ENCODE measurements around the gene OSMR. TPM values are rescaled to one million over a fixed set of nuclear protein-coding genes. Genes with fewer than 3 reads are reported as not detected.

Gene OSMR
- total RNA-seq, 1 donor from 2014 or later, result not detected

DNA sequence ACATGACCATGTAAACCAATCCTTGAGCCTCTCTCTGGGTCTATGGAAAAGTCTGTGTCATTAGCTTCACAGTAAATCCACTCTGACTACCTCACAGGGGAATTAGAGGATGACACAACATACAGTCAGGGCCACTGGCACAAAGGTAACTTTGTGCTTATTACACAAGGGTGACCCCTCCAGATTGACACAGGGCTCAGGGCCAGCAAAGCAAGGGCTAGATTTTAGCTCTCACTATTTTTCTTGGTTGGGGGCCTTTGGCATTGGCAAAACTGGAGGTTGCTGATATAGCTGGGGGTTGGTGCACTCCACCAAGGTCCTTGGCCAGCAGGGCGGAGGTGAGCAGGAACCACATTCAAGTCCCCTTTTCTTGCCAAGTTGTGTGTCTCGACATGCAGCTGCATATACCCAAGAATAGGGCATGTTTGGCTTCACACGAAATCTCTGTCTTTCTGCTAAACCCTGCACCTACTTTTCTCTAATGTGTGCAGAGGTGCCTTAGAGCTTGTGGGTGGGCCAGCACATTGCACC is 15.2 kb upstream of the OSMR start:
- Mint-ChIP-seq H3K27ac (ENCODE audit: unreplicated experiment) (no peak overlapping the region), H3K9me3 (ENCODE audit: unreplicated experiment) (peaks cover 5% of the 10 kb centered on the region), H3K27me3 (ENCODE audit: unreplicated experiment) (peaks cover 1% of the 10 kb centered on the region), H3K4me1 (ENCODE audit: low read depth, unreplicated experiment) (peaks cover 2% of the 10 kb centered on the region), H3K4me3 (ENCODE audit: unreplicated experiment) (no peak overlapping the region), H3K36me3 (ENCODE audit: unreplicated experiment) (no peaks in the 10 kb centered on the region)
- DNase-seq, result no peak
- TF ChIP-seq, protein P1, sequence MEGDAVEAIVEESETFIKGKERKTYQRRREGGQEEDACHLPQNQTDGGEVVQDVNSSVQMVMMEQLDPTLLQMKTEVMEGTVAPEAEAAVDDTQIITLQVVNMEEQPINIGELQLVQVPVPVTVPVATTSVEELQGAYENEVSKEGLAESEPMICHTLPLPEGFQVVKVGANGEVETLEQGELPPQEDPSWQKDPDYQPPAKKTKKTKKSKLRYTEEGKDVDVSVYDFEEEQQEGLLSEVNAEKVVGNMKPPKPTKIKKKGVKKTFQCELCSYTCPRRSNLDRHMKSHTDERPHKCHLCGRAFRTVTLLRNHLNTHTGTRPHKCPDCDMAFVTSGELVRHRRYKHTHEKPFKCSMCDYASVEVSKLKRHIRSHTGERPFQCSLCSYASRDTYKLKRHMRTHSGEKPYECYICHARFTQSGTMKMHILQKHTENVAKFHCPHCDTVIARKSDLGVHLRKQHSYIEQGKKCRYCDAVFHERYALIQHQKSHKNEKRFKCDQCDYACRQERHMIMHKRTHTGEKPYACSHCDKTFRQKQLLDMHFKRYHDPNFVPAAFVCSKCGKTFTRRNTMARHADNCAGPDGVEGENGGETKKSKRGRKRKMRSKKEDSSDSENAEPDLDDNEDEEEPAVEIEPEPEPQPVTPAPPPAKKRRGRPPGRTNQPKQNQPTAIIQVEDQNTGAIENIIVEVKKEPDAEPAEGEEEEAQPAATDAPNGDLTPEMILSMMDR (IDR thresholded peaks at IDR 0.05; ENCODE audit: partially characterized antibody, unreplicated experiment), result no peak

DNA sequence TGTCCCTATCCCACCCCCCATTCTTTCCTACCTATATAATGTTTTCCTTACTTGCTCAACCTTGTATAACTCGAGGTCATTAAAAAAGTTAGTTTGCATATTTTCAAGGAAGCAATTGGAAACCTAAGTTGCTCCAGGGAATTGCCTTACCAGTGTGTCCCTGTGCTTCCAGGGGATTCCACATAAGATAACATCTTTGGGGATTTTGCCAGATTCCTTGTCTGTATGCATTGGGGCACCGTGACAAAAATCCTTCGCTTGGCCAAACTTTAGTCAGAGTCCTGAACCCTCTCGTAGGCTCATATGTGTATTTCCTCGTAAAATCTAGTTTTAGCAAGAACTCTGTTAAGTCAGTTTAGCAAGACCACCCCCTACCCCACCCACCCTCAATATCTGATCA is 14.7 kb upstream of the OSMR start:
- Mint-ChIP-seq H3K4me1 (ENCODE audit: low read depth, unreplicated experiment) (peaks cover 8% of the 10 kb centered on the region), H3K27ac (ENCODE audit: unreplicated experiment) (no peak overlapping the region), H3K9me3 (ENCODE audit: unreplicated experiment) (peaks cover 6% of the 10 kb centered on the region), H3K27me3 (ENCODE audit: unreplicated experiment) (peaks cover 1% of the 10 kb centered on the region), H3K36me3 (ENCODE audit: unreplicated experiment) (no peaks in the 10 kb centered on the region), H3K4me3 (ENCODE audit: unreplicated experiment) (no peak overlapping the region)
- no peak for DNase-seq
- TF ChIP-seq, protein P1 (IDR thresholded peaks at IDR 0.05; ENCODE audit: partially characterized antibody, unreplicated experiment), result no peak

DNA sequence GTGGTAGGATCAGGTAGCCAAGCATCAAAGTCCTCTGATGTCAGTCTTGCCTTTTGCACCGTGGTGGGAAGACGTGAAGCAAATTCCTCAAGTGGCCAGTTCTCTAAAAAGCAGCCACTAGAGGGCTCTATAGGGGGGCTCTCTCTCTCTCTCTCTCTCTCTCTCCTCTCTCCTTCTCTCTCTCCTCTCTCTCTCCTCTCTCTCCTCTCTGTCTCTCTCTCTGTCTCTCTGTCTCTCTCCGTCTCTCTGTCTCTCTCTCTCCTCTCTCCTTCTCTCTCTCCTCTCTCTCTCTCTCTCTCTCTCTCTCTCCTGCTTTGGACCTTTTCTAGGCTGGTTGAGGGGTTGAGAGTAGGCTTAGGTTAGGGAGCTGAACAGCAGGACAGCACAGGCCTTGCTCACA is 13.9 kb upstream of the OSMR start:
- peaks cover 9% of the 10 kb centered on the region for H3K4me1 Mint-ChIP-seq (ENCODE audit: low read depth, unreplicated experiment)
- H3K36me3 Mint-ChIP-seq (ENCODE audit: unreplicated experiment), result no peaks in the 10 kb centered on the region
- peaks cover 1% of the 10 kb centered on the region for H3K27me3 Mint-ChIP-seq (ENCODE audit: unreplicated experiment)
- TF ChIP-seq, protein P1 (IDR thresholded peaks at IDR 0.05; ENCODE audit: partially characterized antibody, unreplicated experiment), result peak; percentile 23
- peaks cover 6% of the 10 kb centered on the region for H3K9me3 Mint-ChIP-seq (ENCODE audit: unreplicated experiment)
- no peak for DNase-seq
- H3K27ac Mint-ChIP-seq (ENCODE audit: unreplicated experiment), result no peak overlapping the region
- no peak overlapping the region for H3K4me3 Mint-ChIP-seq (ENCODE audit: unreplicated experiment)

DNA sequence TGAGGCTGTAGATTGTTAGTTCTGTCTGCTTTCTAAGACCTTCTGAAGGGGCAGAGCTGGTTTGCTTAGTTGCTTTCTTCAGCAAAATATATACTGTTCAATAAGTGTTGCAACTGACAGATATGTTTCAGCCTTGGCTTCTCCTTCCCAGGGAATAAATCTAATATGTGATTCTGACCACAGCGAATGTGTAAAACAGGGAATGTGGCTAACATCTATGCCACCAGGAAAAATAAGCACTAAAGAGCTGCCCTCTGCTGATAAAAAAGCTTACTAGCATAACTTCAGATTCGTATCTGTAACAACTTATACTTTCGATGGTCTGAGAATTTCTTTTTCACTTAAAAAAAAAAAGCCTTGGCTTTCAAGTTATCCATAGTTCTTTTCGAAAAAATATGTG is 13.0 kb upstream of the OSMR start:
- Mint-ChIP-seq H3K36me3 (ENCODE audit: unreplicated experiment) (no peaks in the 10 kb centered on the region), H3K9me3 (ENCODE audit: unreplicated experiment) (peaks cover 6% of the 10 kb centered on the region), H3K4me3 (ENCODE audit: unreplicated experiment) (no peak overlapping the region), H3K27ac (ENCODE audit: unreplicated experiment) (no peak overlapping the region), H3K4me1 (ENCODE audit: low read depth, unreplicated experiment) (peaks cover 9% of the 10 kb centered on the region), H3K27me3 (ENCODE audit: unreplicated experiment) (peaks cover 1% of the 10 kb centered on the region)
- DNase-seq, result no peak
- TF ChIP-seq, protein P1 (IDR thresholded peaks at IDR 0.05; ENCODE audit: partially characterized antibody, unreplicated experiment), result no peak

DNA sequence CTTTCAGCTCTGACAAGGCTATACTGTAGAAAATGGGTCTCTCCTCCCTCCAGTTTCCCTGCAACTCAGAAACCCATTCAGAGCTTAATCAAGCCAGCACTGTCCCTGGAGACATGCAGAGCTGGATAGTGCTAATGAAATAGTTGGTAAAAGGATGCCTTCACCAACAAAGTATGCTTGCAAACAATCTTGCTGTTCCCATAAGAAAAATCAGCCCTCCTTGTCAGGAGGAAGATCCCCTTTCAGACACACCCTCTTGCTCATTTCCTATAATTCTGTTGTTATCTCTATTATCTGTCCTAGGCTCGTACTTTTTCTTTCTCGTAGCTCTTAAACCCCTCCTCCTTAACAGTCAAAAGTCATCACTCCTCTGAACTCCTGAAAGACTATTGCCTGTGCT is 9.9 kb upstream of the OSMR start:
- H3K4me3 Mint-ChIP-seq (ENCODE audit: unreplicated experiment), result no peak overlapping the region
- peaks cover 1% of the 10 kb centered on the region for H3K27me3 Mint-ChIP-seq (ENCODE audit: unreplicated experiment)
- H3K36me3 Mint-ChIP-seq (ENCODE audit: unreplicated experiment), result no peaks in the 10 kb centered on the region
- TF ChIP-seq, protein P1 (IDR thresholded peaks at IDR 0.05; ENCODE audit: partially characterized antibody, unreplicated experiment), result no peak
- no peak overlapping the region for H3K27ac Mint-ChIP-seq (ENCODE audit: unreplicated experiment)
- peaks cover 9% of the 10 kb centered on the region for H3K4me1 Mint-ChIP-seq (ENCODE audit: low read depth, unreplicated experiment)
- peaks cover 6% of the 10 kb centered on the region for H3K9me3 Mint-ChIP-seq (ENCODE audit: unreplicated experiment)
- no peak for DNase-seq

All from glutamatergic neuron (in vitro differentiated cells).